ENCODE measurements around the gene CTSA.

Gene CTSA

GRCh38 chr20:45890985-45891983, at the start of gene CTSA, which contains the start of gene NEURL2:
CTSA (plus strand) TSS chr20:45891335; CDS start chr20:45891569, 234 bp downstream.
NEURL2 (minus strand) TSS chr20:45891208; CDS start chr20:45890991, 217 bp downstream.
- H3K4me3 ChIP-seq (ENCODE audit: control insufficient read depth, low read depth, low read length): peak within 1 kb of the TSS; percentile 65
- peak; percentile 62 for DNase-seq (ENCODE audit: low read depth)
- TF ChIP-seq CTCF (IDR thresholded peaks at IDR 0.05; ENCODE audit: control insufficient read depth, insufficient read depth, low read depth, low read length, missing control alignments): peak; percentile 4

GRCh38 chr20:45841407-45842129, 49.6 kb upstream of the CTSA start:
- H3K4me3 ChIP-seq (ENCODE audit: control insufficient read depth, low read depth, low read length): no peak overlapping the region
- DNase-seq (ENCODE audit: low read depth): no peak
- TF ChIP-seq CTCF (IDR thresholded peaks at IDR 0.05; ENCODE audit: control insufficient read depth, insufficient read depth, low read depth, low read length, missing control alignments): no peak

GRCh38 chr20:45842169-45842812, 48.8 kb upstream of the CTSA start:
- peak; percentile 55 for DNase-seq (ENCODE audit: low read depth)
- no peak for TF ChIP-seq CTCF (IDR thresholded peaks at IDR 0.05; ENCODE audit: control insufficient read depth, insufficient read depth, low read depth, low read length, missing control alignments)
- H3K4me3 ChIP-seq (ENCODE audit: control insufficient read depth, low read depth, low read length): no peak overlapping the region

GRCh38 chr20:45843506-45843905, 47.6 kb upstream of the CTSA start:
- no peak for TF ChIP-seq CTCF (IDR thresholded peaks at IDR 0.05; ENCODE audit: control insufficient read depth, insufficient read depth, low read depth, low read length, missing control alignments)
- DNase-seq (ENCODE audit: low read depth): no peak
- no peak overlapping the region for H3K4me3 ChIP-seq (ENCODE audit: control insufficient read depth, low read depth, low read length)

GRCh38 chr20:45845452-45845851, 45.7 kb upstream of the CTSA start:
- no peak for TF ChIP-seq CTCF (IDR thresholded peaks at IDR 0.05; ENCODE audit: control insufficient read depth, insufficient read depth, low read depth, low read length, missing control alignments)
- DNase-seq (ENCODE audit: low read depth): no peak
- H3K4me3 ChIP-seq (ENCODE audit: control insufficient read depth, low read depth, low read length): no peak overlapping the region

GRCh38 chr20:45848421-45848820, 42.7 kb upstream of the CTSA start:
- TF ChIP-seq CTCF (IDR thresholded peaks at IDR 0.05; ENCODE audit: control insufficient read depth, insufficient read depth, low read depth, low read length, missing control alignments): no peak
- H3K4me3 ChIP-seq (ENCODE audit: control insufficient read depth, low read depth, low read length): no peak overlapping the region

More at GRCh38 chr20:45848421-45848820, 42.7 kb upstream of the CTSA start:
- DNase-seq (ENCODE audit: low read depth): no peak
